Activated CD4-positive, alpha-beta T cell treated with anti-CD3 and anti-CD28 coated beads, Interleukin-2, Interleukin-4, amounts not matched to agents 100 ng/mL and 50 ng/mL, durations not matched to agents 16 hours and 8 hours (primary cell): ENCODE data around the gene QPRT.
"Not testable (repeated sequence)": the region's sequence is repeated elsewhere in the genome, so short reads cannot be mapped to it uniquely, and the experiment has no call there.

Source experiments
- DNase-seq: peaks from one replicate; pipeline ENCODE4 v3.0.0-alpha.2; 2020; ENCODE audit warnings: low spot score

Gene QPRT

GRCh38 chr16:29678691-29679267 is at the start of gene QPRT:
TSS of gene QPRT (plus strand) at chr16:29679180. CDS start at chr16:29679198, 18 bp downstream.
- DNase-seq = no peak

GRCh38 chr16:29629318-29629717 is 49.7 kb upstream of the QPRT start:
- DNase-seq = not testable (repeated sequence)

- not testable (repeated sequence) for DNase-seq
Measured at GRCh38 chr16:29631658-29632057, 47.3 kb upstream of the QPRT start.

GRCh38 chr16:29635902-29636301 is 43.1 kb upstream of the QPRT start:
- not testable (repeated sequence) for DNase-seq

GRCh38 chr16:29636368-29636767 is 42.6 kb upstream of the QPRT start:
- not testable (repeated sequence) for DNase-seq

GRCh38 chr16:29638751-29639150 is 40.2 kb upstream of the QPRT start:
- DNase-seq = not testable (repeated sequence)

- no peak for DNase-seq
Measured at GRCh38 chr16:29641561-29641960, 37.4 kb upstream of the QPRT start.

- DNase-seq = no peak
Measured at GRCh38 chr16:29643596-29643995, 35.4 kb upstream of the QPRT start.

- DNase-seq = no peak
Measured at GRCh38 chr16:29644338-29644857, 34.6 kb upstream of the QPRT start.

GRCh38 chr16:29644973-29645693 is 33.8 kb upstream of the QPRT start:
- no peak for DNase-seq

GRCh38 chr16:29645694-29646187 is 33.2 kb upstream of the QPRT start:
- peak; percentile 44 for DNase-seq

GRCh38 chr16:29646947-29647346 is 32.0 kb upstream of the QPRT start:
- no peak for DNase-seq

- DNase-seq = no peak
Measured at GRCh38 chr16:29649588-29650494, 29.1 kb upstream of the QPRT start.

GRCh38 chr16:29650771-29651170 is 28.2 kb upstream of the QPRT start:
- DNase-seq = no peak

GRCh38 chr16:29651774-29652349 is 27.1 kb upstream of the QPRT start:
- DNase-seq = no peak

- DNase-seq = no peak
Measured at GRCh38 chr16:29653471-29653870, 25.5 kb upstream of the QPRT start.

- not testable (repeated sequence) for DNase-seq
Measured at GRCh38 chr16:29653890-29654289, 25.1 kb upstream of the QPRT start.

GRCh38 chr16:29656688-29657523 is 22.1 kb upstream of the QPRT start:
- no peak for DNase-seq

- DNase-seq = no peak
Measured at GRCh38 chr16:29658705-29659104, 20.3 kb upstream of the QPRT start.

- DNase-seq = peak; percentile 44
Measured at GRCh38 chr16:29662000-29662728, 16.8 kb upstream of the QPRT start.

- peak; percentile 58 for DNase-seq
Measured at GRCh38 chr16:29662729-29663015, 16.3 kb upstream of the QPRT start.
